GM12878 (cell line): ENCODE measurements around the gene PBOV1. TPM values are rescaled to one million over a fixed set of nuclear protein-coding genes. Genes with fewer than 3 reads are reported as not detected.

Experiments used
- ATAC-seq: fragments of 200-7000 bp; cut with Tn5 transposase; 3 replicates; pipeline ENCODE4 v1.9.1; 2020; ENCODE audit warnings: mild to moderate bottlenecking, moderate library complexity
- BruUV-seq: library from RNA; stranded (reverse); fragments of 400-500 nt; replicated peaks from 2 replicates; lab custom pipeline; 2021; lab: Mats Ljungman, UMichigan
- CTCF ChIA-PET: fragments of 300-600 bp; sonication (Branson Sonifier 250); formaldehyde crosslinking; extraction: SDS; loops from one replicate; lab custom pipeline; 2021; ENCODE audit warnings: inconsistent platforms; lab: Yijun Ruan, JAX
- POLR2A ChIA-PET: fragments of 350-600 bp; formaldehyde crosslinking; extraction: SDS; loops from one replicate; lab custom pipeline; 2021; ENCODE audit warnings: inconsistent platforms; lab: Charles Lee
- RAD21 ChIA-PET: fragments of 300-600 bp; sonication (Branson Sonifier 250); formaldehyde crosslinking; loops from one replicate; lab custom pipeline; 2023; ENCODE audit warnings: antibody characterized with exemption; ENCODE audit not compliant: unreplicated experiment; lab: Charles Lee
- SMC1A ChIA-PET: fragments of 300-600 bp; sonication (Branson Sonifier 250); formaldehyde crosslinking; loops from one replicate; lab custom pipeline; 2023; ENCODE audit not compliant: unreplicated experiment, uncharacterized antibody; lab: Charles Lee
- DNase-seq: peaks from one replicate; pipeline ENCODE4 v3.0.0-alpha.2; 2011; ENCODE audit warnings: low read depth, low spot score
- FAIRE-seq: peaks from 3 replicates; lab custom pipeline; 2011; peaks lifted over from hg19 to GRCh38; lab: Jason Lieb, UNC
- H2AFZ ChIP-seq: 2 replicates; pipeline ENCODE4 v1.6.0; 2011; ENCODE audit warnings: low read depth, low read length, control low read depth; ENCODE audit not compliant: control insufficient read depth
- H3K27ac ChIP-seq: 2 replicates; pipeline ENCODE4 v1.5.1; 2011; ENCODE audit warnings: control low read depth; ENCODE audit not compliant: control insufficient read depth, insufficient read depth
- H3K27me3 ChIP-seq, 2 experiments: replicated peaks in 1 of 2; 2 replicates each; pipeline versions ENCODE4 v1.6.0 to v1.6.1; 2011; ENCODE audit warnings: low read length in 1 of 2; ENCODE audit not compliant: control insufficient read depth in 2 of 2, insufficient read depth in 2 of 2
- H3K36me3 ChIP-seq, 2 experiments: 2 replicates each; pipeline ENCODE4 v1.5.1; 2011; ENCODE audit warnings: low read length in 1 of 2; ENCODE audit not compliant: control insufficient read depth in 2 of 2, insufficient read depth in 2 of 2
- H3K4me1 ChIP-seq: 2 replicates; pipeline ENCODE4 v1.6.1; 2011; ENCODE audit warnings: mild to moderate bottlenecking, low read length, moderate library complexity, mixed read lengths; ENCODE audit not compliant: control insufficient read depth, insufficient read depth
- H3K4me2 ChIP-seq: 2 replicates; pipeline ENCODE4 v1.6.0; 2011; ENCODE audit warnings: control low read depth; ENCODE audit not compliant: control insufficient read depth, insufficient read depth
- H3K4me3 ChIP-seq: fragments of 200-600 bp; sonication (generic); 2 replicates; pipeline ENCODE4 v1.5.1; 2016
- H3K79me2 ChIP-seq: 2 replicates; pipeline ENCODE4 v1.6.0; 2011; ENCODE audit warnings: low read length; ENCODE audit not compliant: control insufficient read depth, insufficient read depth
- H3K9ac ChIP-seq: 2 replicates; pipeline ENCODE4 v1.8.0; 2011; ENCODE audit warnings: low read length, control low read depth, mixed read lengths; ENCODE audit not compliant: control insufficient read depth, insufficient read depth
- H3K9me3 ChIP-seq: replicated peaks from 3 replicates; pipeline ENCODE4 v1.5.1; 2011; ENCODE audit warnings: mild to moderate bottlenecking, low read length; ENCODE audit not compliant: control insufficient read depth, insufficient read depth
- H4K20me1 ChIP-seq: 2 replicates; pipeline ENCODE4 v1.6.0; 2011; ENCODE audit not compliant: control insufficient read depth, insufficient read depth
- CEBPB ChIP-seq, 2 experiments: fragments of 150-350 bp in 1 of 2; IDR thresholded peaks; 2 replicates each; pipeline ENCODE4 v1.6.1; 2012 to 2014; ENCODE audit warnings: low read depth in 2 of 2, low read length in 2 of 2, borderline replicate concordance in 1 of 2, inconsistent platforms in 1 of 2
- KAT2A ChIP-seq: conservative IDR thresholded peaks from 2 replicates; pipeline ENCODE4 v1.6.1; 2011; ENCODE audit warnings: low read depth, low read length; ENCODE audit not compliant: control insufficient read depth
- KDM1A ChIP-seq: fragments of 200-600 bp; sonication (generic); IDR thresholded peaks from 2 replicates; pipeline ENCODE4 v1.6.1; 2016; ENCODE audit warnings: borderline replicate concordance
- KLF5 ChIP-seq: fragments of 450-650 bp; IDR thresholded peaks from 2 replicates; pipeline ENCODE4 v1.6.1; 2014; ENCODE audit warnings: mild to moderate bottlenecking; ENCODE audit not compliant: partially characterized antibody
- MEF2B ChIP-seq: fragments of 450-650 bp; IDR thresholded peaks from 2 replicates; pipeline ENCODE4 v1.6.1; 2018; ENCODE audit warnings: mild to moderate bottlenecking, moderate library complexity; ENCODE audit not compliant: partially characterized antibody, poor library complexity, severe bottlenecking
- MYC ChIP-seq: IDR thresholded peaks from 2 replicates; pipeline ENCODE4 v1.6.1; 2011; ENCODE audit warnings: mild to moderate bottlenecking, low read length, moderate library complexity, inconsistent platforms; ENCODE audit not compliant: insufficient read depth, insufficient replicate concordance, insufficient read length, severe bottlenecking
- NKRF ChIP-seq: fragments of 450-650 bp; conservative IDR thresholded peaks from 2 replicates; pipeline ENCODE4 v1.6.1; 2017; ENCODE audit warnings: mild to moderate bottlenecking, moderate library complexity
- RBBP5 ChIP-seq: fragments of 200-600 bp; sonication (generic); conservative IDR thresholded peaks from 2 replicates; pipeline ENCODE4 v1.6.1; 2016
- SIX5 ChIP-seq: IDR thresholded peaks from 2 replicates; pipeline ENCODE4 v1.6.1; 2011; ENCODE audit warnings: mild to moderate bottlenecking, low read depth, low read length, moderate library complexity; ENCODE audit not compliant: severe bottlenecking
- SMC3 ChIP-seq: IDR thresholded peaks from 2 replicates; pipeline ENCODE4 v1.6.1; 2011; ENCODE audit warnings: low read length, improper control_type of control experiment, borderline replicate concordance
- STAT1 ChIP-seq: fragments of 450-650 bp; conservative IDR thresholded peaks from 2 replicates; pipeline ENCODE4 v1.6.1; 2014; ENCODE audit warnings: antibody characterized with exemption, mild to moderate bottlenecking
- WGBS: methylation state at CpG from one replicate; pipeline ENCODE4 v1.1.6; 2016; ENCODE audit warnings: low lambda C conversion rate; ENCODE audit not compliant: insufficient replicate concordance, insufficient coverage; ENCODE audit errors: missing lambda C conversion rate; 5-methylcytosine and 5-hydroxymethylcytosine counted together
- in situ Hi-C: fragments of 300-500 bp; cut with MboI; formaldehyde crosslinking; loops from 9 replicates; pipeline ENCODE4 v1.14.3; 2018; ENCODE audit warnings: mixed read lengths
- intact Hi-C: fragments of 100-400 bp; cut with micrococcal nuclease; formaldehyde crosslinking; loops from one replicate; pipeline ENCODE4 v1.14.2; 2022; ENCODE audit not compliant: unreplicated experiment
- polyA plus RNA-seq, 11 experiments: library from polyadenylated mRNA; depleted of rRNA in 4 of 11; unstranded in 6 of 11; stranded (reverse) in 5 of 11; fragments of >200 nt; fragmentation: Nextera tagmentation in 4 of 11; fragmentation: Illumina TruSeq in 1 of 11; extraction: Ambion mirVana in 4 of 11; extraction: Trizol in 1 of 11; gene quantifications; 1 replicate in 1 of 11; 2 replicates in 10 of 11; pipeline versions ENCODE4 v1.2.1 to v1.2.3, GENCODE V29; 2011 to 2016; ENCODE audit warnings: inconsistent platforms in 2 of 11, missing spikeins in 2 of 11, low read depth in 1 of 11
- total RNA-seq, 4 experiments: library from RNA; depleted of rRNA in 3 of 4; stranded (reverse); fragments of >200 nt in 3 of 4; fragmentation: Illumina TruSeq in 1 of 4; extraction: Trizol in 1 of 4; gene quantifications; 2 replicates each; pipeline versions ENCODE4 v1.2.1 to v1.2.3, GENCODE V29; 2013 to 2021
- TF ChIP-seq, protein P1 (sequence below): fragments of 450-650 bp; IDR thresholded peaks from 2 replicates; pipeline ENCODE4 v1.6.1; 2017; ENCODE audit warnings: low read depth, mild to moderate bottlenecking, moderate library complexity
- TF ChIP-seq, protein P2 (sequence below): fragments of 450-650 bp; IDR thresholded peaks from 2 replicates; pipeline ENCODE4 v1.6.1; 2018; ENCODE audit warnings: borderline replicate concordance, mild to moderate bottlenecking; ENCODE audit not compliant: partially characterized antibody

Gene PBOV1
- total and polyA plus RNA-seq, 10 of the 15 experiments (the other 5 are each of a cell fraction or from before 2014, with no cell fraction given), result not detected

- TF ChIP-seq STAT1 (no peak), RBBP5 (no peak), CEBPB (IDR thresholded peaks at IDR 0.05; ENCODE audit: borderline replicate concordance in 1 of 2, low read depth in 2 of 2, low read length in 2 of 2) (no peak), MYC (no peak)
- TF ChIP-seq, protein P1, sequence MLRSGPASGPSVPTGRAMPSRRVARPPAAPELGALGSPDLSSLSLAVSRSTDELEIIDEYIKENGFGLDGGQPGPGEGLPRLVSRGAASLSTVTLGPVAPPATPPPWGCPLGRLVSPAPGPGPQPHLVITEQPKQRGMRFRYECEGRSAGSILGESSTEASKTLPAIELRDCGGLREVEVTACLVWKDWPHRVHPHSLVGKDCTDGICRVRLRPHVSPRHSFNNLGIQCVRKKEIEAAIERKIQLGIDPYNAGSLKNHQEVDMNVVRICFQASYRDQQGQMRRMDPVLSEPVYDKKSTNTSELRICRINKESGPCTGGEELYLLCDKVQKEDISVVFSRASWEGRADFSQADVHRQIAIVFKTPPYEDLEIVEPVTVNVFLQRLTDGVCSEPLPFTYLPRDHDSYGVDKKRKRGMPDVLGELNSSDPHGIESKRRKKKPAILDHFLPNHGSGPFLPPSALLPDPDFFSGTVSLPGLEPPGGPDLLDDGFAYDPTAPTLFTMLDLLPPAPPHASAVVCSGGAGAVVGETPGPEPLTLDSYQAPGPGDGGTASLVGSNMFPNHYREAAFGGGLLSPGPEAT, result no peak
- TF ChIP-seq, all 136 proteins: peak for 0
Observed at GRCh38 chr6:138196122-138196738, 22.1 kb downstream of the PBOV1 start (continued).

DNA sequence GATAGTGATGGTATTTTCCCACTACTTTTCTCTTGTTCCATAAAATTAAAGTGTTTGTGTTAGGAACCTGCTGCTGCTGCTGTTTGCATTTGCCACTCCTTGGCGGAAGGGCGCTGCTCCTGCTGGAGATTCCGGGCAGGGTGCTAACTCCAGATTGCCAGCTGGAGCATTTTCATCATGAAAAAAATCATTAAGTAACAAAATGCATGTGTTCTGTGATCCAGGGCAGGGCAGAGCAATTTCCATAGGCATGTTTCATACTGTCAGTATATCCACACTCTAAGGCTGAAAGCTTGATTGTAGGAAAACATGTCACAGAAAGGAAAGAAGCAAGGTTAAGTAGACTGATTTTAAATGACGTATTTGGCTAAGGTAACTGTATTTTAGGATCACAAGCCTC is 24.0 kb downstream of the PBOV1 start:
- Histone ChIP-seq H3K4me1 (no peaks in the 10 kb centered on the region), H3K9ac (no peak overlapping the region), H3K79me2 (no peaks in the 10 kb centered on the region), H3K27me3 (no peaks in the 10 kb centered on the region; a peak in 2 of 4 replicates), H3K4me3 (no peak overlapping the region), H4K20me1 (no peaks in the 10 kb centered on the region), H3K4me2 (no peak overlapping the region), H3K36me3 (no peaks in the 10 kb centered on the region), H3K27ac (no peak overlapping the region), H2AFZ (no peak overlapping the region), H3K9me3 (no peaks in the 10 kb centered on the region)
- 64% methylated on average over 4 of the region's 4 CpGs for WGBS
- FAIRE-seq (no peak), DNase-seq (no peak), ATAC-seq (no peak)
- ChIA-PET POLR2A (no interaction called here), RAD21 (interaction anchor here (0.6 kb wide), 1 partner anchor 105 kb away, joined by 3 read pairs; no protein-coding TSS in a partner anchor), CTCF (no interaction called here), SMC1A (no interaction called here)
- intact Hi-C loops, result no loop called here
- in situ Hi-C loops, result no loop called here
- no TSS peak for BruUV-seq
- TF ChIP-seq KLF5 (no peak), KAT2A (no peak), SIX5 (no peak), MEF2B (no peak), KDM1A (no peak), NKRF (no peak), SMC3 (no peak)
- TF ChIP-seq, protein P1, result no peak
- TF ChIP-seq, protein P2, sequence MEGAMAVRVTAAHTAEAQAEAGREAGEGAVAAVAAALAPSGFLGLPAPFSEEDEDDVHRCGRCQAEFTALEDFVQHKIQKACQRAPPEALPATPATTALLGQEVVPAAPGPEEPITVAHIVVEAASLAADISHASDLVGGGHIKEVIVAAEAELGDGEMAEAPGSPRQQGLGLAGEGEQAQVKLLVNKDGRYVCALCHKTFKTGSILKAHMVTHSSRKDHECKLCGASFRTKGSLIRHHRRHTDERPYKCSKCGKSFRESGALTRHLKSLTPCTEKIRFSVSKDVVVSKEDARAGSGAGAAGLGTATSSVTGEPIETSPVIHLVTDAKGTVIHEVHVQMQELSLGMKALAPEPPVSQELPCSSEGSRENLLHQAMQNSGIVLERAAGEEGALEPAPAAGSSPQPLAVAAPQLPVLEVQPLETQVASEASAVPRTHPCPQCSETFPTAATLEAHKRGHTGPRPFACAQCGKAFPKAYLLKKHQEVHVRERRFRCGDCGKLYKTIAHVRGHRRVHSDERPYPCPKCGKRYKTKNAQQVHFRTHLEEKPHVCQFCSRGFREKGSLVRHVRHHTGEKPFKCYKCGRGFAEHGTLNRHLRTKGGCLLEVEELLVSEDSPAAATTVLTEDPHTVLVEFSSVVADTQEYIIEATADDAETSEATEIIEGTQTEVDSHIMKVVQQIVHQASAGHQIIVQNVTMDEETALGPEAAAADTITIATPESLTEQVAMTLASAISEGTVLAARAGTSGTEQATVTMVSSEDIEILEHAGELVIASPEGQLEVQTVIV, result no peak
- TF ChIP-seq, all 136 proteins: peak for 0
